Measurements from ENCODE around the gene KRTAP20-4. TPM values are rescaled to one million over a fixed set of nuclear protein-coding genes. Genes with fewer than 3 reads are reported as not detected.

Gene KRTAP20-4
- total RNA-seq = not detected

DNA sequence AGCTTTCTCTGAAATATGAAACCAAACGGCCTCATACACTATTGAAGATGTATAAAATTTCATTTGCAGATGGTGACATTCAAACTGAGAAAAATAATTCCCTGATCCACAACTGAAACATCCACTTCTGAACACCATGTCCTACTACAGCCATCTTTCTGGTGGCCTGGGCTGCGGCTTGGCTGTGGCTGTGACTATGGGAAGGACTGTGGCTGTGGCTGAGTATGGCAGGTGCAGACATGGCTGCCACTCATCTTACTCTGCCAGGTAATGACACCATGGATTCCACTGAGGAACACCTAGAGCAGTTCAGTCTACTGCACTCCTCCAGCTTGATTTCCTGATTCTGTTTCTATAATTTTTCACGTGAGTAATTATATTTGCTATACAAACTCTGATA lies at the start of gene KRTAP20-4:
Gene KRTAP20-4, plus strand, starts transcription at position 106 of the 400 bp plus-strand sequence.

GRCh38 chr21:30590297-30590696 lies 30.1 kb upstream of the KRTAP20-4 start, which contains the start of gene KRTAP22-2:
KRTAP22-2 (minus strand) TSS chr21:30590397.

DNA sequence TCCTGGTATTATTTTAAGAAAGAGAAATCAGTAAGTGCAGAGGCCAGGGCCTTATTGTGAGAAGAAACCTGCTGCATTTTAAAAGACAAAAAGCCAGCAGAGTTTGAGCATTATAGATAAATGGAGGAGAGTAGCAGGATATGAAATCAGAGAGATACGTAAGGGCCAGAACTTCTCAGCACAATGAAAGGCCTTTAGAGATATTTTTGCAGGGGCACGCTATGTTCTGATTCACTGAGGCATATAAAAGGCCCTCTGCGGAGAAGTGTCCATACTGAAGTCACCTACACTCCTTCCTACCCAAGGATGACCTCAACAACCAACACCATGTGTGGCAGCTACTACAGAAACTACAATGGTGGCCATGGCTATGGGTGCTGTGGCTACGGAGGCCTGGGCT lies 28.3 kb upstream of the KRTAP20-4 start, which contains the start of gene KRTAP6-3:
Gene KRTAP6-3, plus strand, starts transcription at position 301 of the 400 bp plus-strand sequence. Its CDS starts 6 bp downstream, at position 307.

GRCh38 chr21:30598802-30599201 lies 21.6 kb upstream of the KRTAP20-4 start, which contains the start of gene KRTAP6-2:
KRTAP6-2 (minus strand) TSS chr21:30598902; CDS start chr21:30598874, 28 bp downstream.

DNA sequence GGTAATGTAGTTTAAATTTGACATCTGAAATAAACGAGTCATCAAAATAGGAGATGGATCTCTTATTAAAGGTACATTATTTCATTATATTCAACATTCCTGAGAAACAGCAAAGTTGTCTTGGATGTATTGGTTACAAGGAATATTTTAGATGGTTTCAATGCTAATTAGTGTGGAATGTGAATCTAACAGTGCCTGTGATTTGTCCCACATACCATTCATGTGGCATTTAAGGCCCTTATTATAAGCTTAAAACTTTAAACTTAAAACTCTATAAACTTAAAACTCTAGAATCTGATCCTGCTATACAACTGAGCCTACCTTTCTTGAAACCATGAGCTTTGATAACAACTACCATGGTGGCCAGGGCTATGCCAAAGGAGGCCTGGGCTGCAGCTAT lies 19.6 kb upstream of the KRTAP20-4 start, which contains the start of gene KRTAP22-1:
Gene KRTAP22-1, plus strand, starts transcription at position 301 of the 400 bp plus-strand sequence.

GRCh38 chr21:30613836-30614235 lies 6.6 kb upstream of the KRTAP20-4 start, which contains the start of gene KRTAP6-1:
KRTAP6-1 (minus strand) TSS chr21:30613930; CDS start chr21:30613904, 26 bp downstream.

DNA sequence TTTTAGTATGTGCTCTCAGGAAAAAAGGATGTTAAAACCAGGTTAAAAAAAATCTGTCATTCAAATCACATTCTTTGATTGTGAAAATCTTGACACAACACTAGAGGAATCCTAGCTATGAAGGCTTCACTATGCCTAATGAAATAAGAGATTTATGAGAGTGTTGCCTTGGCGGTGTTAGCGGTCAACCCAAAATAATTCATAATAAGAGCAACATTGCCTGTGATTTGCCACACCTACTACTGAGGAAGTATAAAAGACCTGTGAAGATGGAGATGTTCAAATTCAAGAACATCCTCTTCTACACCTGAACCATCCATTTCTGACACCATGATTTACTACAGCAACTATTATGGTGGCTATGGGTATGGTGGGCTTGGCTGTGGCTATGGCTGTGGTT lies 4.3 kb upstream of the KRTAP20-4 start, which contains the start of gene KRTAP20-1:
Gene KRTAP20-1, plus strand, starts transcription at position 301 of the 400 bp plus-strand sequence. Its CDS starts 30 bp downstream, at position 331.

DNA sequence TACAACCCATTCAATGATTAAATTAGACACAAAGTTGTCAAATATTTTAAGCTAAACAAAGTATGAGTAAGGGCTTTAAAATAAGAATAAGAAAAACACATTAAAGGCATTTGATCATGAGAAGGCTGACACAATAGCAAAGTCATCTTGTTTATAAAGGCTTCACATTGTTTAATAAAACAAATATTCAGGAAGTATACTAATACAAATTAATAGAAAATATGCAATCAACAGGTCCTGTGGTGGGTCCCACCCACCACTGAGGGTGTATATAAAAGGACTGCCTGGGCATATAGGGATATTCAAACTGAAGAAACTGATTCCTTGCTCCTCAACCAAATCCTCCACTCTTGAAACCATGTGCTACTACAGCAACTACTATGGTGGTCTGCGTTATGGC lies 14.5 kb downstream of the KRTAP20-4 start, which contains the start of gene KRTAP20-2:
Gene KRTAP20-2, plus strand, starts transcription at position 301 of the 400 bp plus-strand sequence. Its CDS starts 58 bp downstream, at position 359.

DNA sequence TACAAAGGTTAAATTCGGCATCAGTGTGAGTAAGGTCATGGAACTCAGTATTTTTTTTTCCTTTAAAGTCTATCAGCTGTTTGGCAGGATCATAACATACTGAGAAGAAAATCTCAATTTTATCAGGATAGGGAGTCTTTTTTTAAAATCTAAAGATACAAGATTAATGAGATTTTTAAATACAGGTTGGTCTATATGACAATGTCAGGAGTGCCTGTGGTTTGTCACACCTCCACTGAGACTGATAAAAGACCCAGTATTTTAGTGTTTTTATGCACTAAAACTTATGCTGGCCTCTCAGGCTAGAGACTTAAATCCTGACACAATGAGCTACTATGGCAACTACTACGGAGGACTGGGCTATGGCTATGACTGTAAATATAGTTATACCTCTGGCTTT lies 22.1 kb downstream of the KRTAP20-4 start, which contains the start of gene KRTAP20-3:
Gene KRTAP20-3, plus strand, starts transcription at position 301 of the 400 bp plus-strand sequence.

Small RNAs within 50 kb of the gene (small RNA-seq; reads per million reads assigned to genes)
- gene KRTAP20-1 (ENCODE audit: low replicate concordance) = not detected
- not detected for gene KRTAP20-3 (ENCODE audit: low replicate concordance)
- gene KRTAP20-4 (ENCODE audit: low replicate concordance) = not detected
- not detected for gene KRTAP22-1 (ENCODE audit: low replicate concordance)
- not detected for gene KRTAP22-2 (ENCODE audit: low replicate concordance)

Other genes with a start within 250 kb of the KRTAP20-4 start
- gene KRTAP13-2, start 248.4 kb upstream of the KRTAP20-4 start, total RNA-seq = not detected
- gene KRTAP13-1, start 224.6 kb upstream of the KRTAP20-4 start, total RNA-seq = not detected
- gene KRTAP13-3, start 194.7 kb upstream of the KRTAP20-4 start, total RNA-seq = not detected
- not detected for gene KRTAP13-4, start 190.4 kb upstream of the KRTAP20-4 start, total RNA-seq
- not detected for gene KRTAP15-1, start 180.4 kb upstream of the KRTAP20-4 start, total RNA-seq
- not detected for gene KRTAP19-1, start 140.3 kb upstream of the KRTAP20-4 start, total RNA-seq
- gene KRTAP19-2, start 133.2 kb upstream of the KRTAP20-4 start, total RNA-seq = not detected
- not detected for gene KRTAP19-3, start 128.6 kb upstream of the KRTAP20-4 start, total RNA-seq
- not detected for gene KRTAP19-4, start 123.5 kb upstream of the KRTAP20-4 start, total RNA-seq
- gene KRTAP19-5, start 118.5 kb upstream of the KRTAP20-4 start, total RNA-seq = not detected
- gene KRTAP19-6, start 78.8 kb upstream of the KRTAP20-4 start, total RNA-seq = not detected
- not detected for gene KRTAP19-7, start 59.3 kb upstream of the KRTAP20-4 start, total RNA-seq
- not detected for gene KRTAP22-2, start 30.2 kb upstream of the KRTAP20-4 start, total RNA-seq
- not detected for gene KRTAP6-3, start 28.2 kb upstream of the KRTAP20-4 start, total RNA-seq
- not detected for gene KRTAP6-2, start 21.7 kb upstream of the KRTAP20-4 start, total RNA-seq
- gene KRTAP22-1, start 19.5 kb upstream of the KRTAP20-4 start, total RNA-seq = not detected
- gene KRTAP6-1, start 6.7 kb upstream of the KRTAP20-4 start, total RNA-seq = not detected
- not detected for gene KRTAP20-1, start 4.2 kb upstream of the KRTAP20-4 start, total RNA-seq
- gene KRTAP20-2, start 14.6 kb downstream of the KRTAP20-4 start, total RNA-seq = not detected
- not detected for gene KRTAP20-3, start 22.2 kb downstream of the KRTAP20-4 start, total RNA-seq
- not detected for gene KRTAP21-3, start 98.2 kb downstream of the KRTAP20-4 start, total RNA-seq
- not detected for gene KRTAP21-2, start 126.6 kb downstream of the KRTAP20-4 start, total RNA-seq
- gene KRTAP21-1, start 134.8 kb downstream of the KRTAP20-4 start, total RNA-seq = not detected
- gene KRTAP8-1, start 192.6 kb downstream of the KRTAP20-4 start, total RNA-seq = not detected
- not detected for gene KRTAP7-1, start 209.1 kb downstream of the KRTAP20-4 start, total RNA-seq

All from parietal lobe (tissue), 2 donors.